Parathyroid adenoma (tissue), 2 donors: ENCODE measurements around the gene NHLRC4.

Experiments used
- H2AFZ ChIP-seq: fragments of 300-600 bp; sonication (generic); one replicate; pipeline ENCODE4 v1.7.0; 2017; ENCODE audit warnings: antibody characterized with exemption, mild to moderate bottlenecking
- H3K27ac ChIP-seq: fragments of 300-600 bp; sonication (generic); one replicate; pipeline ENCODE4 v1.7.0; 2017
- H3K27me3 ChIP-seq: fragments of 300-600 bp; sonication (generic); one replicate; pipeline ENCODE4 v1.7.0; 2017; ENCODE audit warnings: low read length; ENCODE audit not compliant: control insufficient read depth, insufficient read depth
- H3K36me3 ChIP-seq: fragments of 300-600 bp; sonication (generic); one replicate; pipeline ENCODE4 v1.7.0; 2017; ENCODE audit warnings: low read length; ENCODE audit not compliant: control insufficient read depth, insufficient read depth
- H3K4me1 ChIP-seq: fragments of 300-600 bp; sonication (generic); one replicate; pipeline ENCODE4 v1.7.0; 2017; ENCODE audit warnings: control low read depth
- H3K4me2 ChIP-seq: fragments of 300-600 bp; sonication (generic); one replicate; pipeline ENCODE4 v1.7.0; 2017; ENCODE audit warnings: low read length
- H3K4me3 ChIP-seq: fragments of 300-600 bp; sonication (generic); one replicate; pipeline ENCODE4 v1.7.0; 2017; ENCODE audit warnings: low read depth, low read length
- H3K79me2 ChIP-seq: fragments of 300-600 bp; sonication (generic); one replicate; pipeline ENCODE4 v1.7.0; 2017; ENCODE audit warnings: control low read depth
- H3K9ac ChIP-seq: fragments of 300-600 bp; sonication (generic); one replicate; pipeline ENCODE4 v1.7.0; 2017; ENCODE audit warnings: mild to moderate bottlenecking
- H3K9me3 ChIP-seq: fragments of 300-600 bp; sonication (generic); one replicate; pipeline ENCODE4 v1.7.0; 2017; ENCODE audit warnings: low read length; ENCODE audit not compliant: control insufficient read depth
- TF ChIP-seq, protein P1 (sequence below): fragments of 300-600 bp; sonication (generic); IDR thresholded peaks from one replicate; pipeline ENCODE4 v1.7.0; 2017; ENCODE audit warnings: antibody characterized with exemption, mild to moderate bottlenecking
- donor health status: primary hyperparathyroidism.

The NHLRC4 gene

DNA sequence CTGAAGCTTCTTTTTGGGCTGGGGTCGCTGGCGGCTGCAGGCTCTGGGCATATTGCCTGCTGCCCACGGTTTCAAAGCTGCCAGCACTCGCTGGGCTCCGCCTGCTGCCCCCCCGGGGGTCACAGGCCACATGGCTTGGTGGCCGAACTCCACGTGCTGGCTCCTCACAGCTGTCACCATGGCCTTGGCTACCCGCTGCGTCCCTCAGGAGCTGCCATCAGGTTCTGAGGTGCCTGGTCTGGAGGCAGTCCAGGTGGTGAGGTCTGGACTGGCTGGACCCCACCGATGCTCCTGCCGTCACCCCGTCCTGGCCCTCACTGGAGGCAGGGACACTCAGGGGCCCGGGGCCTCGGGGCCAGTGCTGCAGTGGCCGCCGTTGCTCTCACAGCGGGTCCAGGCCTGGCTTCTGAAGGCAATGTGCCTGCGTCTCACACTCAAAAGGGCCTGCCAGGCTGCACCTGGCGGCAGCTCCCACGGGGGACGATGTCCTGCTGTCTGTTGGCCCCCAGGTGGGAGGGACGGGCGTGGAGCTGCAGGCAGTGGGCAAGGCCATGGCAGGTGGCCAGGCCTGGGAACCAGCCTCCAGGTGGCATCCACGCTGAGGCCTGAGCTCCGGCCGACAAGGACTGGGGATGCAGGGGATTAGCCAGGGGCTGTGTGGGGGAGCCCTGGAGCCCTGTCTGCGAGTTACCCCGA, 26.0 kb upstream of the NHLRC4 start:
- no peak overlapping the region for H3K4me3 ChIP-seq
- H3K79me2 ChIP-seq = peaks cover 34% of the 10 kb centered on the region
- no peaks in the 10 kb centered on the region for H3K36me3 ChIP-seq
- no peak overlapping the region for H3K4me2 ChIP-seq
- no peak overlapping the region for H2AFZ ChIP-seq
- H3K9ac ChIP-seq = no peak overlapping the region
- TF ChIP-seq, protein P1, sequence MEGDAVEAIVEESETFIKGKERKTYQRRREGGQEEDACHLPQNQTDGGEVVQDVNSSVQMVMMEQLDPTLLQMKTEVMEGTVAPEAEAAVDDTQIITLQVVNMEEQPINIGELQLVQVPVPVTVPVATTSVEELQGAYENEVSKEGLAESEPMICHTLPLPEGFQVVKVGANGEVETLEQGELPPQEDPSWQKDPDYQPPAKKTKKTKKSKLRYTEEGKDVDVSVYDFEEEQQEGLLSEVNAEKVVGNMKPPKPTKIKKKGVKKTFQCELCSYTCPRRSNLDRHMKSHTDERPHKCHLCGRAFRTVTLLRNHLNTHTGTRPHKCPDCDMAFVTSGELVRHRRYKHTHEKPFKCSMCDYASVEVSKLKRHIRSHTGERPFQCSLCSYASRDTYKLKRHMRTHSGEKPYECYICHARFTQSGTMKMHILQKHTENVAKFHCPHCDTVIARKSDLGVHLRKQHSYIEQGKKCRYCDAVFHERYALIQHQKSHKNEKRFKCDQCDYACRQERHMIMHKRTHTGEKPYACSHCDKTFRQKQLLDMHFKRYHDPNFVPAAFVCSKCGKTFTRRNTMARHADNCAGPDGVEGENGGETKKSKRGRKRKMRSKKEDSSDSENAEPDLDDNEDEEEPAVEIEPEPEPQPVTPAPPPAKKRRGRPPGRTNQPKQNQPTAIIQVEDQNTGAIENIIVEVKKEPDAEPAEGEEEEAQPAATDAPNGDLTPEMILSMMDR = no peak
- no peaks in the 10 kb centered on the region for H3K9me3 ChIP-seq
- H3K27ac ChIP-seq = no peak overlapping the region
- H3K27me3 ChIP-seq = no peaks in the 10 kb centered on the region
- H3K4me1 ChIP-seq = no peaks in the 10 kb centered on the region

DNA sequence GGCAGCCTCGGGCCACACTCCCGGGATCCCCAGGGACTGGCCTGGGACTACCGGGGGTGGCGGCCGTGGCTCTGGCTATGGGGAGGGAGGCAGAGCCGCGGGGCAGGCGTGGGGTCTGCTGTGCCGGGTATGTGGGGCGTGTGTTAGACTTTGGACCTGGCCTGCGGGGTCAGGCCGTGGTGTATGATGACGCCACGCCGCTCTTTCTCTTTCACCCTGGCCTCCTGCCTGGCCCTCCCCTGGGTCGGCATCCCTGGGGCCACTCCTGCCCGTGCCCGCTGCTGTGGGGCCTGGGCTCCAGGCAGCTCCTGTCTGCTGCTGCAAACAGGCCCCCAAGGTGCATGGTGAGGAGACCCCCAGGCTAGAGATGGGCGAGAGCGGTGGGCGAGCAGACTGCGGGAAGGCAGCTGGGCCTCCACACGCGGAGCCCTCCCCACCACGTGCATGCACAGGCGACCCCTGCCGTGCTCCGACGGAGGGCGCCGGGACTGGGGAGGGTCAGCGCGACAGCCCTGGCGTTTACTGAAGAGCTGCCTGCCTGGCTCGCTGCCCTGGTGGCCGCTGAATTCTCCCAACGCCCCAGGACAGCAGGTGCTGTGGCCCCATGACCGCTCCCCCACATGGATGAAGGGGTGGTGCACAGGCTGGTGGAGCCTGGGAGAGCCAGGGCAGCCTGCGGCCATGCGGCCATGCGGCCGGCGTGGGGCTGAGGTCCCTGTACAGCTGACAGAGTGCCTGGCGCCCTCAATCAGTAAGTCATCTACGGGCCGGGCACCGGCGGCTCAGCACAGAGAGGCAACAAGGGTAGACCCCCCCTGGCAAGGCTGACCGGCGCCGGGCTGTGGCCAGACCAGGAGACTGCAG, 23.3 kb upstream of the NHLRC4 start:
- Histone ChIP-seq H3K9me3 (no peaks in the 10 kb centered on the region), H3K79me2 (peaks cover 22% of the 10 kb centered on the region), H3K4me2 (no peak overlapping the region), H3K36me3 (no peaks in the 10 kb centered on the region), H3K27me3 (no peaks in the 10 kb centered on the region), H3K27ac (no peak overlapping the region), H3K9ac (no peak overlapping the region), H3K4me1 (no peaks in the 10 kb centered on the region), H3K4me3 (no peak overlapping the region), H2AFZ (no peak overlapping the region)
- TF ChIP-seq, protein P1 = no peak

DNA sequence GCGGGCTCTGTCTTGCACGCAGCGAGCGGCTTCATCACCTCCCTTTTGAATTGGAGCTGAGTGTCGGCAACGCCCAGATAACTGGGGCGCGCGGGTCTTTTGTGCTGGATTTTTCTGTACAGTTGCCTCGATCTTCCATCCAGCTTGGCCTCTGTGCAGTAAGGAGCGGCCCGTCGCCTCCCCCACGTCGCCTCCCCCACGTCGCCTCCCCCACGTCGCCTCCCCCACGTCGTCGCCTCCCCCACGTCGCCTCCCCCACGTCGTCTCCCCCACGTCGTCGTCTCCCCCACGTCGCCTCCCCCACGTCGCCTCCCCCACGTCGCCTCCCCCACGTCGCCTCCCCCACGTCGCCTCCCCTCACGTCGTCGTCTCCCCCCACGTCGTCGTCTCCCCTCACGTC, 22.3 kb upstream of the NHLRC4 start:
- no peaks in the 10 kb centered on the region for H3K36me3 ChIP-seq
- TF ChIP-seq, protein P1 = no peak

DNA sequence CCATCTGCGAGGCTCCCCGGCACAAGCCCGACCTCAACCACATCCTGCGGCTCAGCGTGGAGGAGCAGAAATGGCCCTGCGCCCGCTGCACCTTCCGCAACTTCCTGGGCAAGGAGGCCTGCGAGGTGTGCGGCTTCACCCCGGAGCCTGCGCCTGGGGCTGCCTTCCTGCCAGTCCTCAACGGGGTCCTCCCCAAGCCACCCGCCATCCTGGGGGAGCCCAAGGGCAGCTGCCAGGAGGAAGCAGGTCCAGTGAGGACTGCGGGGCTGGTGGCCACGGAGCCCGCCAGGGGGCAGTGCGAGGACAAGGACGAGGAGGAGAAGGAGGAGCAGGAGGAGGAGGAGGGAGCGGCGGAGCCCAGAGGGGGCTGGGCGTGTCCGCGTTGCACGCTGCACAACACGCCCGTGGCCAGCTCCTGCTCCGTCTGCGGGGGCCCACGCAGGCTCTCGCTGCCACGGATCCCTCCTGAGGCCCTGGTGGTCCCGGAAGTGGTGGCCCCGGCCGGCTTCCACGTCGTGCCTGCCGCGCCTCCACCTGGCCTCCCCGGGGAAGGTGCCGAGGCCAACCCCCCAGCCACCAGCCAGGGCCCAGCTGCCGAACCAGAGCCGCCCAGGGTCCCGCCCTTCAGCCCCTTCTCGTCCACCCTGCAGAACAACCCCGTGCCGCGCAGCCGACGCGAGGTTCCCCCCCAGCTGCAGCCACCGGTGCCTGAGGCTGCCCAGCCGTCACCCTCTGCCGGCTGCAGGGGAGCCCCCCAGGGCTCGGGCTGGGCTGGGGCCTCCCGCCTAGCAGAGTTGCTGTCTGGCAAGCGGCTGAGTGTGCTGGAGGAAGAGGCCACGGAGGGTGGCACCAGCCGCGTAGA, 19.7 kb upstream of the NHLRC4 start:
- Histone ChIP-seq H3K79me2 (peaks cover 3% of the 10 kb centered on the region), H3K4me1 (no peaks in the 10 kb centered on the region), H3K36me3 (no peaks in the 10 kb centered on the region), H3K27ac (no peak overlapping the region), H3K9me3 (no peaks in the 10 kb centered on the region), H3K9ac (no peak overlapping the region), H3K27me3 (no peaks in the 10 kb centered on the region), H3K4me3 (no peak overlapping the region), H3K4me2 (no peak overlapping the region), H2AFZ (no peak overlapping the region)
- TF ChIP-seq, protein P1 = peak; percentile 73

More for the DNA sequence above, 22.3 kb upstream of the NHLRC4 start:
- Histone ChIP-seq H3K4me2 (no peak overlapping the region), H3K9ac (no peak overlapping the region), H3K4me3 (no peak overlapping the region), H2AFZ (no peak overlapping the region), H3K27ac (no peak overlapping the region), H3K9me3 (no peaks in the 10 kb centered on the region), H3K4me1 (no peaks in the 10 kb centered on the region), H3K79me2 (peaks cover 16% of the 10 kb centered on the region), H3K27me3 (no peaks in the 10 kb centered on the region)
